ENCODE results near the gene FANCI. TPM values are rescaled to one million over a fixed set of nuclear protein-coding genes. Genes with fewer than 3 reads are reported as not detected.

FANCI gene
- total RNA-seq, 1 donor from 2014 or later: 66.8 TPM

- no peak for DNase-seq (ENCODE audit: extremely low spot score, unreplicated experiment)
- Mint-ChIP-seq H3K36me3 (no peaks in the 10 kb centered on the region), H3K27ac (no peak overlapping the region), H3K4me3 (no peak overlapping the region), H3K4me1 (ENCODE audit: unreplicated experiment) (no peaks in the 10 kb centered on the region), H3K9me3 (no peaks in the 10 kb centered on the region), H3K27me3 (peaks cover 14% of the 10 kb centered on the region)
- TF ChIP-seq CTCF (conservative IDR thresholded peaks at IDR 0.05): no peak
Measured at GRCh38 chr15:89218531-89218930, 25.2 kb upstream of the FANCI start.

GRCh38 chr15:89221543-89221942 is 22.2 kb upstream of the FANCI start, which contains the start of gene RLBP1:
Gene RLBP1 (minus strand): TSS chr15:89221579. CDS start chr15:89218975, 2,604 bp downstream.
- peaks cover 9% of the 10 kb centered on the region for H3K27me3 Mint-ChIP-seq
- DNase-seq (ENCODE audit: extremely low spot score, unreplicated experiment): no peak
- no peak within 1 kb of the TSS for H3K4me3 Mint-ChIP-seq

GRCh38 chr15:89225588-89225987 is 18.2 kb upstream of the FANCI start:
- Mint-ChIP-seq H3K36me3 (no peaks in the 10 kb centered on the region), H3K27me3 (peaks cover 9% of the 10 kb centered on the region), H3K4me1 (ENCODE audit: unreplicated experiment) (no peaks in the 10 kb centered on the region), H3K9me3 (no peaks in the 10 kb centered on the region), H3K4me3 (no peak overlapping the region), H3K27ac (no peak overlapping the region)
- no peak for DNase-seq (ENCODE audit: extremely low spot score, unreplicated experiment)
- TF ChIP-seq CTCF (conservative IDR thresholded peaks at IDR 0.05): no peak

More at GRCh38 chr15:89221543-89221942, 22.2 kb upstream of the FANCI start, which contains the start of gene RLBP1:
- no peaks in the 10 kb centered on the region for H3K9me3 Mint-ChIP-seq
- H3K36me3 Mint-ChIP-seq: no peaks in the 10 kb centered on the region
- TF ChIP-seq CTCF (conservative IDR thresholded peaks at IDR 0.05): no peak
- no peak within 1 kb of the TSS for H3K27ac Mint-ChIP-seq
- no peaks in the 10 kb centered on the region for H3K4me1 Mint-ChIP-seq (ENCODE audit: unreplicated experiment)

GRCh38 chr15:89226359-89227221 is 17.2 kb upstream of the FANCI start:
- Mint-ChIP-seq H3K27ac (no peak overlapping the region), H3K9me3 (no peaks in the 10 kb centered on the region), H3K4me1 (ENCODE audit: unreplicated experiment) (no peaks in the 10 kb centered on the region), H3K4me3 (no peak overlapping the region), H3K36me3 (no peaks in the 10 kb centered on the region), H3K27me3 (peaks cover 10% of the 10 kb centered on the region)
- DNase-seq (ENCODE audit: extremely low spot score, unreplicated experiment): peak; percentile 44
- TF ChIP-seq CTCF (conservative IDR thresholded peaks at IDR 0.05): no peak

GRCh38 chr15:89227425-89227824 is 16.4 kb upstream of the FANCI start:
- DNase-seq (ENCODE audit: extremely low spot score, unreplicated experiment): no peak
- H3K36me3 Mint-ChIP-seq: no peaks in the 10 kb centered on the region
- TF ChIP-seq CTCF (conservative IDR thresholded peaks at IDR 0.05): no peak
- H3K27me3 Mint-ChIP-seq: peaks cover 14% of the 10 kb centered on the region
- no peak overlapping the region for H3K27ac Mint-ChIP-seq
- no peak overlapping the region for H3K4me3 Mint-ChIP-seq
- no peaks in the 10 kb centered on the region for H3K4me1 Mint-ChIP-seq (ENCODE audit: unreplicated experiment)
- peaks cover 4% of the 10 kb centered on the region for H3K9me3 Mint-ChIP-seq
